Activated T-cell treated with anti-CD3 and anti-CD28 coated beads, Interleukin-2, amount 50 U/mL, for 48 hours (primary cell): ENCODE results near the gene ADCY4.

Experiments used
- DNase-seq, 2 experiments: peaks; one replicate each; pipeline ENCODE4 v3.0.0-alpha.2; 2020

ADCY4 gene

DNA sequence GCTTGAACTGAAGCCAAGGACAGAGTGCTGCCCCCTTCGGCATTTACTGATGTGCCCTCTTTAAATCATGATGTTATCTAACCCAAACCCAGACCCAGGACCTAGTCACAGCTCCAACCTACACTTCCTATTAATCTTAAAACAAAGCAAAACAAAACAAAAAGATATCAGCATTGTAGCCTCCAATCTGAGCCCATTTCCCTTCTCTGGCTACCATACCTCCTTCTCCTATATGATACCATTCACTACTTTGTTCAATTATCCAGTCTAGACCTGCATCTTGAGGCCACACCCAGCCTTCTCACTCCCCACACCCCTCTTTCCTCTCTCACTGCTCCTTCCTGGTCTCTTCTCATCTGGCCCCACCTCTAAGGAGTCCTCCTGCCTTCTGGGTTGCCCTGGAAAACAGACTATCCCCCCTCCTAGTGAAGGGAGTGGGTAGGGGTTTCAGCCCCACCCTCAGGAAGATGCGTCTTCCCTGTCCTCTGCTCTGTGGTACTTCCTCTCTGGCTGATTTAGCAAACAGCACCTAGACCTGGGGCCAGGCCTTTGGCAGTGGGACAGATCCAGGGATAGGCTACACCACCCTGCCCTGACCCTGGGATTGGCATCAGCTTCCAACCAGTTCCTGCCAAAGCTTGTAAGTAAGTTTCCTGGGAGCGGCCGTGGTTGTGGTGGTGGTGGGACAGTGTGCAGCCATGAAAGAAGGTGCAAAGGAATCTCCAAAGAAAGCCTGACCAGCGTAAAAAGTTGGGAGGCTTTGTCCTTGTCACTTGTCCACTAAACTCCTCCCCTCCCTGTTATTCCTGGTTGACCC, 20.3 kb downstream of the ADCY4 start:
- no peak for DNase-seq

GRCh38 chr14:24313913-24314312, 21.0 kb downstream of the ADCY4 start:
- DNase-seq, result no peak

DNA sequence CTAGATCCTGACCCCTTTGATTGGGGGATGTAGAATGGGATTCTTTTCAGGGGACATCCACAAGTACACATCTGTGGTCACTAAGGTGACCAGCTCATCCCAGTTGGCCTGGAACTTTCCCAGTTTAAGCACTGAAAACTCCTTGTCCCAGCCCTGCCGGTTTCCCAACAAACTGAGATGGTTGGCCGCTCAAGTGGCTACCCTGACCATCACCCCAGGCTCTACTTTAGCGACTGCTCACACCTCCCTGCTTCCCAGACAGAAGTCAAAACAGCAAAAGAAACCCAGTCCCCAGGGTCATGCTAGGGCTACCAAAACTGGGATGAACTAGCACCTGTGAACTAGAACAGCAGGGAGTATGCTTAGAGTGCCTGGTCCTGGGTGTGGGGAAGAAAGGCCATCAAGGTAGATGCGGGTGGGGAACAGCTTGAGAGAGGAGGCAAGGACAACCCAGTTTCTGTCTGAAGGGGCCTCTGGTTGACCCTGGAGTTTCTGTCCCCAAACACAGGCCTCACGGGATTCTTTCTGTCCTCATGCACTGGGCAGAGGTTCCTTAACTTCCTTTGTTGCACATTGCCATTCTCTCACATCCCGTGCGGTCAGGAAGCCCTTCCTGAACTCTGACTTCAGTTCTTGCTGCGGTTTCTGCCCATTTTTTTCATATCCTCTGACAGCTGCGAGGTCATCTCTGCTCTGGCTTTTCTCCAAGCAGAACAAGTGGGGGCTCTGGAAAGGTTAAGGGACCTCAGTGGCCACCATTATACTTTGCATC, 21.9 kb downstream of the ADCY4 start:
- DNase-seq, result peak; percentile 46 to 48

DNA sequence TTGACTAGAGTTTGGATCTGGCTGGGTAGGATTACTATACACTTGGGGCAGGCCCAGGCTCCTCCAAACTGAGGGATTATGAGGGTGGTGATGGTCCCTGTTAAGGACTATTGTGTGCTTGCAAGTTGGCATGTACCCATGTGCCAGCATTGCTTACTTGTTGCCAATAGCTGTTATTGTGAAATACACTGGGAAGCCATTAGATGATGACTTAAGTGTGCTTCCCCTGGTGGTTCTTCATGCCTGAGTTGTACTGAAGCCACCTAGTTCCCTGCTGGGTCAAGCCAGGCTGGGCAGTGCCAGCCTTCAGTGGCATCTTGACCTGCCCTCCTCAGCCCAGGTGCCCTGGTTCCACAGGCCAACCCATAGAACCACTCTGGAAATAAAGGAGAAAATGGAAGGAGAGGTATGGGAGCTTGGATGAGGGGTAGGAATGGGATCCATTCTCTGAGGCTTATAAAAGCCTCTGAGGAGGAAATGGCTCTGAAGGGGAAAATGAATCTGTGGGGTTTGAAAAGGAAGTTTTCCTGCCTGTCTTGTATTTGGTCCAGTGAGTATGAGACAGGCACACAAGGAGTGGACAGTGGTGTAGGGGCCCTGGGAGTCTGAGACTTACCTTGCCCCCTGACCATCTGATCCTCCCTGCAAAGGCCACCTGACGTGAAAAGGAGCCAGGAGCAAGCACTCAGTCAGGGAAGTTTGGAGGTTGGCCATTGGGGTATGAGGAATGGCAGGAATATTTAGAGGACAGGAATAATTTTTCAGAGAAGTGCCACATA, 22.8 kb downstream of the ADCY4 start:
- no peak for DNase-seq

DNA sequence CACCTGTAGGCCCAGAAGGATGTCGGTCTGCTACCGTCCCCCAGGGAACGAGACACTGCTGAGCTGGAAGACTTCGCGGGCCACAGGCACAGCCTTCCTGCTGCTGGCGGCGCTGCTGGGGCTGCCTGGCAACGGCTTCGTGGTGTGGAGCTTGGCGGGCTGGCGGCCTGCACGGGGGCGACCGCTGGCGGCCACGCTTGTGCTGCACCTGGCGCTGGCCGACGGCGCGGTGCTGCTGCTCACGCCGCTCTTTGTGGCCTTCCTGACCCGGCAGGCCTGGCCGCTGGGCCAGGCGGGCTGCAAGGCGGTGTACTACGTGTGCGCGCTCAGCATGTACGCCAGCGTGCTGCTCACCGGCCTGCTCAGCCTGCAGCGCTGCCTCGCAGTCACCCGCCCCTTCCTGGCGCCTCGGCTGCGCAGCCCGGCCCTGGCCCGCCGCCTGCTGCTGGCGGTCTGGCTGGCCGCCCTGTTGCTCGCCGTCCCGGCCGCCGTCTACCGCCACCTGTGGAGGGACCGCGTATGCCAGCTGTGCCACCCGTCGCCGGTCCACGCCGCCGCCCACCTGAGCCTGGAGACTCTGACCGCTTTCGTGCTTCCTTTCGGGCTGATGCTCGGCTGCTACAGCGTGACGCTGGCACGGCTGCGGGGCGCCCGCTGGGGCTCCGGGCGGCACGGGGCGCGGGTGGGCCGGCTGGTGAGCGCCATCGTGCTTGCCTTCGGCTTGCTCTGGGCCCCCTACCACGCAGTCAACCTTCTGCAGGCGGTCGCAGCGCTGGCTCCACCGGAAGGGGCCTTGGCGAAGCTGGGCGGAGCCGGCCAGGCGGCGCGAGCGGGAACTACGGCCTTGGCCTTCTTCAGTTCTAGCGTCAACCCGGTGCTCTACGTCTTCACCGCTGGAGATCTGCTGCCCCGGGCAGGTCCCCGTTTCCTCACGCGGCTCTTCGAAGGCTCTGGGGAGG, 23.9 kb downstream of the ADCY4 start, which contains the start of gene LTB4R:
Gene LTB4R, plus strand, starts transcription at position 857 of the 959 bp plus-strand sequence. CDS start 4,150 bp downstream, outside the sequence.
- peak; percentile 72 to 80 for DNase-seq

GRCh38 chr14:24310265-24310645, 24.6 kb downstream of the ADCY4 start:
- no peak for DNase-seq

GRCh38 chr14:24309538-24310264, 25.2 kb downstream of the ADCY4 start, which contains the start of gene LTB4R2:
Gene LTB4R2 (plus strand): TSS chr14:24310140. CDS start chr14:24310665, 525 bp downstream.
- no peak for DNase-seq

DNA sequence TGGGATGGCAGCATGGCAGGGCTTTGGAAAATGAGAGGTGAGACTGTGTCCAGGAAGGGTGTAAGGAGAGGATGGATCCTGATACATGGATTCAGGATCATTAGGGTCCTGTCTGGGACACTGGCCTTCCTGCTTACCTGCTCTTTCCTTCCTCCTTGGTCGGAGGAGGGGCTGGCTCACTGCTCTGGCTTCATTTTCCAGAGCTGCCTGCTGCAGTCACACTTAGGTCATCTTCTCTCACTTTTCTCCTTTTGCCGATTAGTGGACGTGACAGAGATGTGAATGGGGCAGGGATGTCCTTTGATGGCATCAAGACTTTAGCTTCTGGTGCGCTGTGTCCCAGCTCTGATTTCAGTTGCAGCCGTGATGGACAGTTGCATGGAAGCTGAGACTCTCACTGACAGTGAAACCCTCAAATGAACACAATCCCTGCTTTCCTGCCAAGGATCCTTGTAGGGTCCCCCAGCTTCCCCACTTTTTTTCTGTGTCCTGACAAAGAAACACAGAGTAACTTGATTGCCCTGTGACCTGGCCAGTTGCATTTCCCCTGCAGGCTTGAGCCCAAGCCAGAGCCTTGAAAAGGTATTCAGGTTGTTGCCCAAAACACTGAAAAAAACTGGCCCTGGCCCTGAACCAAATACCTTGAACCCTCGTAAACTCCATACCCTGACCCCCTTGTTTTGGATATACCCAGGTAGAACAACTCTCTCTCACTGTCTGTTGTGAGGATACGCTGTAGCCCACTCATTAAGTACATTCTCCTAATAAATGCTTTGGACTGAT, 26.3 kb downstream of the ADCY4 start:
- no peak for DNase-seq

GRCh38 chr14:24307575-24308341, 27.1 kb downstream of the ADCY4 start, which contains the start of gene CIDEB:
Gene CIDEB (minus strand): TSS chr14:24307977. CDS start chr14:24307858, 119 bp downstream.
- peak; percentile 72 to 74 for DNase-seq

- DNase-seq, result no peak
Observed at GRCh38 chr14:24307156-24307574, 27.7 kb downstream of the ADCY4 start.

DNA sequence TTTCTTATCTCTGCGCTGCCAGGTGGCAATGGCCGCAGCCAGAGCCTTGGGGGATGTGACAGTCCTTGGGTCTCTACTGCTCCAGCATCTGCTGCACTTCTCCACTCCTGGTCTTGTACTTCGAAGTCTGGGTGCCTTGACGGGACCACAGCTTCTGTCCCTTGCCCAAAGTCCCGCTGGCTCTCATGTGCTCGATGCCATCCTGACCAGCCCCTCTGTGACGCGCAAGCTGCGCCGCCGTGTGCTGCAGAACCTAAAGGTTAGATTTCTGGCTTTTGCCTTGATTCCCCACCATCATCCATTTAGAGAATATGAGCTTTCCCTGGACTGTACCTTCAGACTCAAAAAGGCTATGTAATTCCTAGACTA, 30.9 kb downstream of the ADCY4 start:
- no peak for DNase-seq

- no peak for DNase-seq
Observed at GRCh38 chr14:24300326-24300980, 34.4 kb downstream of the ADCY4 start.

GRCh38 chr14:24299255-24300191, 35.3 kb downstream of the ADCY4 start, which contains the start of the genes DHRS1 and NOP9:
Gene DHRS1 (minus strand): TSS chr14:24299780. CDS start chr14:24299106, 674 bp downstream.
Gene NOP9 (plus strand): TSS chr14:24299850. CDS start chr14:24299955, 105 bp downstream.
- peak; percentile 96 for DNase-seq

GRCh38 chr14:24298892-24299254, 36.0 kb downstream of the ADCY4 start:
- DNase-seq, result no peak

DNA sequence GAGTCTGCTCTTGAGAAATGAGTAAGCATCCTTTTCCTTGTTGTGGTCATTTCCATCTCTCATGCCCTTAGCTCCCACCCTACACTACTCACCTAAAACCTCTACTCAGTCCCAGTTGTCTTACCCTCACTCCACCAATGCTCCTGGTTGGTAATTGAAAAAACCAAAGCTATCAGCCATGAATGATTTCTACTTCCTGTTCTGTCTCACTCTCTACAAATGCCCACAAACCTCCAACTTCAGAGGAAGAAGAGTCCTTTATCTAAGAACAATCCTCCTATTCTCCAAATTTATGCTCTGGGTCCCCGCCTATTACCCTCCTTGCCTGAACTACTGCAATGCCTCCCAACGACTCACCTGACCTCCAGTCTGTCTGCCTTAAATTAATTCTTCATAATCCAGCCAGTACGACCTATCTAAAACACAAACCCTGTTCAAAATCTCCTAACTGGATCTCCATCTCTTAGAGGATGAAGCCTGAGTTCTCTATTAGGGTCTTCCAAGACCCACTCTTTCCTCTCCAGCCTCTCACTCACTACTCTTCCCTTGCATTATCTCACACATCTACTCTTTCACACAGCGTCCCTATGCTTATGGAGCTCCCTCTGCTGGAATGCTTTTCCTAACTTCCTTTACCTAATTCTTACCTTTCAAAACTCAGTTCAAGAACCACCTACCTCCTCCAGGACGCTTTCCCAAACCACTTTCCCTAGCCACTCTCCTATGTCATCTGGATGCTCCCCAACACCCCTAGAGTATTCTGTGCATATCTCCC, 37.5 kb downstream of the ADCY4 start:
- no peak for DNase-seq

DNA sequence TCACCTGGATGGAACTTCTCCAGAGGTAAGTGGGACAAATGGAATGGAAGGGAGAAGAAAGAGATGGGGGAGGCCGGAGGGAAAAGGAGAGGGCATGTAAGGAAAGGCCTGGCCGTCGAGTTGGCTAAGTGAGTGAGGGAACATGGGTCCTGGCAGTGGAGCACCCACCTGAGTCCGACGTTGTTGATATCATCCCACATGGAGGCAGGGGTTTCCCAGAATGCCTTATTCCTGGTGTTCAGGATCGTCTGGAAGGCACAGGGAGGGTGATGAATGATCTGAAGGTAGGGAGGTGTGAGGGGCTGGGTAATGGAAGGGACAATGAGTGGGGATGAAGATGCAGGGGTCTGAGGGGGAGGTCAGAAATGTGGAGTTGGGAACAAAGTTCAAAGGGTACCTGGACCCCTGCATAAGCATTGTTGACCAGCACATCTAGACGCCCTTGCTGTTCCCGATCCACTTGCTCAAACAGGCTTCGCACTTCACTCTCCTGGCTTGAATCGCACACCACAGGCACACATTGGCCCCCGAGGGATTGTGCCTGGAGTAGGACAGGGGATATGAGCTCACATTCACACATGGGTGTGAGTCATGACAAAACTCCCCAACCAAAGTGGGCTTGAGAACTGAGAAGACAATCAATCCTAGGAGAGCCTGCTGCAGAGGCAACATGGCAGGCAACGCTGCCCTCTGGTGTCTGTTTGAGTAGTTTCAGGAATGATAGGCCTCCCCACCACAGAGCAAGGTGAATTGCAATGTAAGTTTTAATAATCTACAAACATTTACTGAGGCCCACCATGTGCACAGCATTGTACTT, 38.3 kb downstream of the ADCY4 start:
- peak; percentile 77 to 82 for DNase-seq
